C1 segment of cervical spinal cord (tissue), 14 donors: ENCODE measurements around the gene KRTAP2-3.

Source experiments
- DNase-seq, 14 donors: peaks; one replicate each; lab custom pipeline; 2025; lab: John Stamatoyannopoulos, UW

KRTAP2-3 gene

DNA sequence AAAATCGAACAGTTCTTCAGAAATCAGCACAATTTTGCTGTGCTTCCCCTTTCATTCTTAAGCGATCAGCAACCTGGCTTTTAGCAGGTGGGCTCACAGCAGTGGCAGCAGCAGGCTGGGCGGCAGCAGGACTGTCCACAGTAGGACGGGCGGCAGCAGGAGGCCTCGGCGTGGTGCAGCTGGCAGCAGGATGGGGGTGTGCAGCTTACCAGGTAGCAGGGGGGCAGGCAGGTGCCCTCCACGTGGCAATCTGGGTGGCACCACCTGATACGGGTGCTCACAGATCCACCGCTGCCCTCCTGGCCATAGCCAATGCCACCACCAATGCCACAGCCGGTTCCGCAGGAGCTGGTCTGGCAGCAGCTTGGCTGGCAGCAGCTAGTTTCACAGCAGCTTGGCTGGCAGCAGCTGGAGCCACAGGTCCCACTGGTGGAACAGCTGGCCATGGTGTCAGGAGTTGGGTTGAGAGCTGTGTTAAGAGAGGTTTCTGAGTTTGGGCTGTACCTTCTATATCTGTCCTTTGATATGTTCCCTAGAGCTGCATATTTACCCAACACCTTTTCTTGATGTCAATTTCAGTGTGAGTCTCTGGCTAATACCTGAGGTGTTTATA is 30.2 kb downstream of the KRTAP2-3 start, which contains the start of gene KRTAP1-4:
Gene KRTAP1-4 (minus strand): TSS at position 563 of the 613 bp plus-strand sequence. CDS start 117 bp downstream, at position 446.
- no peak for DNase-seq

DNA sequence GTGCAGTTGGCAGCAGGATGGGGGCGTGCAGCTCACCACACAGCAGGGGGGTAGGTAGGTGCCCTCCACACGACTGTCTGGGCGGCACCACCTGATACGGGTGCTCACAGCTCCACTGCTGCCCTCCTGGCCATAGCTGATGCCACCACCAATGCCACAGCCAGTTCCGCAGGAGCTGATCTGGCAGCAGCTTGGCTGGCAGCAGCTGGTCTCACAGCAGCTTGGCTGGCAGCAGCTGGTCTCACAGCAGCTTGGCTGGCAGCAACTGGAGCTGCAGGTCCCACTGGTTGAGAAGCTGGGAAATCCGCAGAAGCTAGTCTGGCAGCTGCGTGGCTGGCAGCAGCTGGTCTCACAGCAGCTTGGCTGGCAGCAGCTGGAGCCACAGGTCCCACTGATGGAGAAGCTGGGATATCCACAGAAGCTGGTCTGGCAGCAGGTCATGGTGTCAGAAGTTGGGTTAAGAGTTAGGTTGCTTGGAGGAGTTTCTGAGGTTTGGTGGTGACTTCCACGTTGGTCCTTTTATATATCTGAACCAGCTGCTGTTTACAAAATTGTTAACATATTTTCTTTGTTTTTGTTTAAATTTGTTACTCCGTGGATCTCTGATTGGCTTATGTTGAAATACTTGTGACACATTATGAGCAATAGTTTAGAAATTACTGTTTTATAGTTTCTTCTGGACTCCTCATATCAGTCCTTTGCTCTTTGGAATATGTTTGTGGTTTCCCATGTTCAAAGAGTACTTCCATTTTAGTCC is 33.0 kb downstream of the KRTAP2-3 start, which contains the start of gene KRTAP1-5:
Gene KRTAP1-5 (minus strand): TSS at position 494 of the 757 bp plus-strand sequence. CDS start 53 bp downstream, at position 441.
- no peak for DNase-seq

DNA sequence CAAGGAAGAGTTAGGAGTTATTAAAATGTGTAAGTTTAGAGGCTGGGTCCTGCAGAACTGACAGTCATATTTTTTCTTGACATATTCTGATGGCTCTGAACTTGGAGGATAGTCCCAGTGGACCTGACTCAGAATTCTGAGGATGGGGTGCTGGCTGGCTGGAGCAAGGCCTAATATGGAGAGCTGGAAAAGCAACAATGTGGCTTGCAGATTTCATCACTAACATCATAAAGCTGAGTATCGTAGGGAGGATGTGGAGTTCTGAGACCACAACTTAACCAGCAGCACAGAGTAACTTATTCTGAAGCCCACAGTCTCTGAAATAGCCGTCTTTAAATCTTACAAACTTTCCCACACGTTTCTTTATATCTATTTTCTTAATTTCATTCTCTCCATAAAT is 35.2 kb downstream of the KRTAP2-3 start:
- DNase-seq: no peak

DNA sequence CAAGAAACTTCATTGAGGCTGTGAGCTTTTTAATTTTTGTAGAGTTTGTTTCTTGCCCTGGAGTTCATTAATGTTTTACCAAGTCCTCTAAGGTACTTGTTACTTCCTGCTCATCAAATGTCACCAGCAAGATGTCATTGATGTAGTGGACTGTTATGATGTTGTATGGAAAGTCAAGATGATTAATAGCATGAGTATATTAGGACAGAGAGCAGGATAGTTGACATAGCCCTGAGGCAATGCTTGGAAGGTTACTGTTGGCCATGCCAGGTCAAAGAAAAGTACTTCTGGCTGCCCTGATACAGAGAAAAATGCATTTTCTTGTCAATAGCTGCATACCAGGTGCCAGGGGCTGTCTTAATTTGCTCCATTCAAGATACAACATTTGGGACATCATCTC is 39.6 kb downstream of the KRTAP2-3 start:
- DNase-seq: no peak

DNA sequence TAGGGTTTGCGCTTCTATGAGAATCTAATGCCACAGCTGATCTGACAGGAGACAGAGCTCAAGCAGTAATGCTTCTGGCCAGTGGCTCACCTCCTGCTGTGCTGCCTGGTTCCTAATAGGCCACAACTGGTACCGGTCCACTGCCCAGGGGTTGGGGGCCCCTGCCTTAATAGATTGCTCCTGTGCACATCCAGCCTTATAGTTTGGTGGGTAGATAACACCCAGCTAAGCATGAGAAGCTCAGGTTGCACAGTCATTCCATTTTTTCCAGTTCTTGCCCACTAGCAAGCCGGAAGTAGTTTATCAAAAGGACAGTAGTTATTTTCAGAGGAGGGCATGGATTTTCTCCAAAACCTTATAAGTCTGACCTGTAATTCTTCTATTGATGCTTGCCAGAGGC is 40.5 kb downstream of the KRTAP2-3 start:
- DNase-seq: no peak

DNA sequence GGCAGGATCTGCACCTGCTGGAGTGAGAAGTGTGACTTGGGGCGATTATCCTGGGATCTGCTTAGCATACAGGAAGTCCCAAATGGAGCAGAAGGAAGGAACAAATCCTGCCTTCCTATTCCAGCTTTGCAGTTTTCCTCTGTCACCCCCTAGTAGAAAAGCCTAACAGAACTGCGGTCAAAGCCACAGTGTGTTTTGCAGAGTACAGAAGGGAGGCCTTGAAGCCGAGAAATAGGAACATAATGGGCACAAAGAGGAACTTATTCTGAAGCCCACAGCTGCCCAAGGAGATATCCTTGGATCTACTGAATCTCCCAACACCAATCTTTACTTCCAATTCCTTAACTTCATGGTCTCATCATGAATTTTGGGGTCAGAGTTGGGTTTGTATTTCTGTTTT is 41.4 kb downstream of the KRTAP2-3 start:
- no peak for DNase-seq

DNA sequence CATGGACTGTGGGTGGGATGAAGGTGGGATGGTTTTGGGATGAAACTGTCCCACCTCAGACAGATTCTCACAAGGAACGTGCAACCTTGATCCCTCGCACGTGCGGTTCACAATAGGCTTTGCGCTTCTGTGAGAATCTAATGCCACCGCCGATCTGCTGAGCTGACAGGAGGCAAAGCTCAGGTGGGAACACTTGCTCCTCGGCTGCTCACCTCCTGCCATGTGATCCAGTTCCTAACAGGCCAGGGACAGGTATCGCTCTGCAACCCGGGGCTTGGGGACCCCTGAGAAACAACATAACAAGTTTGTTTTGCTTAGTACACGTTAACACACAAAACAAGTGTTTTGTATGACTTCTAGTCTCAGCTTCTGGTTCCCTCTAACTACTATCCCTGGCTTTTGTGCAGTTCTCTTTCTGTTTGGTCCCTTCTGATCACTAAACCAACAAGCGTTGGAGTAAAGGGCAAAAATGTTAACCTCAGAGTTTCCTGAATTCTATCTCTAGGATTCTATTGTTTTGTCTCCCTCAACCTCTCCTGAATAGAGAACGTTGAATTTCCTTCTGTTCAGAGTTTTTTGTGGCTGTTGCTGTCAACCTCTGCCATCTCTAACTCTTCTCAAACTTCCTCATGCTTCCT is 43.2 kb downstream of the KRTAP2-3 start:
- no peak for DNase-seq

DNA sequence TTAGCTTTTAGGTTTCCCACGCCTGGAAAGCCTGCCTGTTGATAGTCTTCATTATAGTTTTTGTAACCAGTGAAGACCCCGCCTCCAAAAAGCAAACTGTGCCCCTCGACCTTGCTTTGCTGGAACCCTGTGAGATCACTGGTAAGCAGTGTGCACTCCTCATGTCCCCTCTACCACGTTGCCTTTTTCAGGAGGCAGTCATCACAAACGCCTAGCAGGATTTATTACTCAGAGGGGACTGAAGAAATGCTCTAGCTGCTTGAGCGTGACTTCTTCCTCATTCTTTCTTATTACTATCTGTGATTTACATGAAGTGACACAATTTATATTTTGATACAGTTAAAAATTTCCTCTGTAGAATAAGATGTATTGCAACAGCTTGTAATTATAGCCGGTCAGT is 44.5 kb downstream of the KRTAP2-3 start:
- DNase-seq: no peak

DNA sequence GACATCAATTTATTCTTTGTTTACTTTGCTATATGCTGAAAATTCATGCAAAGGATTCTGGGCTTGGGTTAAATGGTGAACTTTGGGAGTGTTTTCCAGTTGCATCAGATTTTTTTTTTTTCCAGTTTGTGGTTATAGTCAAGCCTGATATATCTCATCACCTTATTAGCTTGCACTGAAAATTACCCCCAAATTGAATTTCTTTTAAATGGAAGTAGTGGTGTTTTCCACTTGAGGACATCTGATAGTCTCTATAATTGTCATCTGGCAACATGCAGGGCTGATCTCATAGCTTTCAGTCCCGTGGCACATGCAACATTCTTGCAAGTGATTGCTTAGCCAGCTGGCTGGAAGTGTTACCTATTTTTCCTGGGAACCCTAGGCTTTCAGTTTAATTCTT is 46.3 kb downstream of the KRTAP2-3 start:
- DNase-seq: no peak

DNA sequence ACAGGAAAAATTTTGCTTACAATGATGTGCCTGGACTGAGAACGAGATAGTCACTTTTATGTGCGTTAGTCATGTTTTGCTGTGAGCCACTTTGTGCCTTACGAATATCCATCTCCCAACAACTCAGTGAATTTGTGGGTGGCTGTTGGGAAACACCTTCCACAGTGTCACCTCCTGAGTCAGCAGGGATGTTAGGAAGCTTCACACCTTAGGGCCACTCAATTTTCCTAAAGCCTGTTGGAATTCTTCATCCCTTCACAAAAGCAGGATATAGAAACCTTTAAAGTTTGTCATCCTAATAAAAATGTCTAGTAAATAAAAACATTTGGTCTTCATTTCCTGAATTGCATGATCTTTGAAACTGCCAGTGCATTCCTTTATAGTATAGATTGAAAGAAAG is 46.7 kb downstream of the KRTAP2-3 start:
- DNase-seq: no peak

DNA sequence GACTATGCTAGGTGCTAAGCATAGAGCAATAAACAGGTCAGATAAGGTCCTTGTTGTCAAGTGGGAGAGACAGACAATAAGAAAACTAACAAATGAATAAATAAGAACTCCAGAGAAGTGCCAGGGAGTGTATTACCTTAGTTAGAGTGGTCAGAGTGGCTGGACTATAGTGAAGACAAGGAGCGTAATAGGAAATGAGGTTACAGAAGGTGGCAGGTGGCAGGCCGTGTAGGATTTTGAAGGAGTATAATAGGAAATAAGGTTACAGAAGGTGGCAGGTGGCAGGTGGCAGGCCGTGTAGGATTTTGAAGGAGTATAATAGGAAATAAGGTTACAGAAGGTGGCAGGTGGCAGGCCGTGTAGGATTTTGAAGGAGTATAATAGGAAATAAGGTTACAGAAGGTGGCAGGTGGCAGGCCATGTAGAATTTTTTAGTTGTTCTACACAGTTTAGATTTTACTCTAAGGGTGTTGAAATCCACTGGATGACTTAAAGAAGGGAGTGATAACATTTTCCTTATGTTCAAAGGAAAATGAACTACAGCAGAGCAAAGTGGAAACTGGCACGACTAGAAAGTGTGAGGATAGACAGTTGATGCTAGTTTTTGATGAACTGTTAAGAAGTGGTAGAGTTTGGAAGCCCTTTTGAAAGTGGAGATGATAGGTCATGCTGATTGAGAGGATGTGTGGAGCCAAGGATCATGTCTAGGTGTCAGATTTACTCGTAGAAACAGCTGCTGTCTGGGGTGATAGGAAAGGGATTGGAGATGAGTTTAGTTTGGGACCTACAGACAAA is 47.4 kb downstream of the KRTAP2-3 start:
- no peak for DNase-seq

DNA sequence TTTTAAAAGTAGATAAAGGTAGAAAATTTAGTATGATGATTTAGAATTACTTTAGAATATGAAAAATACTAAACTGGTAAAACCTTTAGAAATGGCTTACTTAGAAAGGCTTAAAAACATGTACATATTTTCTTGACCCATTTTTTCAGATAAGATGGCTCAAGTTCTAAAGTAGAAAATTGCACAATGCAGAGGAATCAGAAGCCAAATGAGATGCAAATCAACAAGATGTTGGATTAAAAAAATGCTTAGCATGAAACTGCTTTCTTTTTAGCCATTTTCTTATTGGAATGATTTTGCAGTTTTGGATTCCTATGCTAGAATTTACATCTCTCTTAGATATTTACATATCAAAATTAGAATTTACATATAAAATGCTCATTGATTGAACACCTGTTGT is 49.5 kb downstream of the KRTAP2-3 start:
- DNase-seq: no peak

DNA sequence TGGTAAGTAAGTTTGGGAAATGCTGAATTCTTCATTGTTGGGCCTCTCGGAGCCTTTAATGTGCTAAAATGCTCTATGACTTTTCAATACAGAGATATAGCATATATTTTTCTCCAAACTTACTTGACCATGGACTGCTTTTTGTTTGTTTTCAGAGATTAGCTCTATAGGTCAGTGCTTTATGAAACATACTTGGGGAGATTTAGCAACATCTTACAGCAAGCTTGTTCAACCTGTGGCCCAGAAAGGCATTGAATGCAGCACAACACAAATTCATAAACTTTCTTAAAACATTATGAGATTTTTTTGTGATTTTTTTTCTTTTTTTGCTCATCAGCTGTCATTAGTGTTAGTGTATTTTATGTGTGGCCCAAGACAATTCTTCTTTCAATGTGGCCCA is 50.0 kb downstream of the KRTAP2-3 start:
- no peak for DNase-seq

DNA sequence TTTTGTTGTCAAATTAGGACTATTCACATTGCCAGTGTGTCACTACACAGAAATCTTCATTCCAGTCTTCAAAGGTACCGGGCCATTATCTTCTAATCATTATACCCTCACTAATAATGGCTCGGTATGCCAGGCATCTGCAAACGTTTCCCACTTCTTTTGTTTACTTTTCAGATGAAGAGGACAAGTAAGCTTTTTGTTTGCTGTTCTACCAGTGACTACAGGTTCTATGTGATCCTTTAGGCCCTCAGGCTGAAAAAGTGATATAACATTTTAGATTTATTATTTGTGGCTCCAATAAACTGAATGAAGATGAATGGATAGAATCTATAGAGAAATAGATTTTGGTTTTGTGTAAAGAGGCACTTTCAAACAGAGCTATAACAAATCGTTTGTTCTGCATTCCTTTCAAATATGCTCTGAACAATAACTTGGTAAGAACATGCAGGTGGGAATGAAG is 50.6 kb downstream of the KRTAP2-3 start:
- DNase-seq: no peak
